ENCODE measurements around the gene SARS2. TPM values are rescaled to one million over a fixed set of nuclear protein-coding genes. Genes with fewer than 3 reads are reported as not detected.
"Not testable (repeated sequence)": the region's sequence is repeated elsewhere in the genome, so short reads cannot be mapped to it uniquely, and the experiment has no call there.

Gene SARS2
- polyA plus RNA-seq, 1 experiment = 26.1 TPM

DNA sequence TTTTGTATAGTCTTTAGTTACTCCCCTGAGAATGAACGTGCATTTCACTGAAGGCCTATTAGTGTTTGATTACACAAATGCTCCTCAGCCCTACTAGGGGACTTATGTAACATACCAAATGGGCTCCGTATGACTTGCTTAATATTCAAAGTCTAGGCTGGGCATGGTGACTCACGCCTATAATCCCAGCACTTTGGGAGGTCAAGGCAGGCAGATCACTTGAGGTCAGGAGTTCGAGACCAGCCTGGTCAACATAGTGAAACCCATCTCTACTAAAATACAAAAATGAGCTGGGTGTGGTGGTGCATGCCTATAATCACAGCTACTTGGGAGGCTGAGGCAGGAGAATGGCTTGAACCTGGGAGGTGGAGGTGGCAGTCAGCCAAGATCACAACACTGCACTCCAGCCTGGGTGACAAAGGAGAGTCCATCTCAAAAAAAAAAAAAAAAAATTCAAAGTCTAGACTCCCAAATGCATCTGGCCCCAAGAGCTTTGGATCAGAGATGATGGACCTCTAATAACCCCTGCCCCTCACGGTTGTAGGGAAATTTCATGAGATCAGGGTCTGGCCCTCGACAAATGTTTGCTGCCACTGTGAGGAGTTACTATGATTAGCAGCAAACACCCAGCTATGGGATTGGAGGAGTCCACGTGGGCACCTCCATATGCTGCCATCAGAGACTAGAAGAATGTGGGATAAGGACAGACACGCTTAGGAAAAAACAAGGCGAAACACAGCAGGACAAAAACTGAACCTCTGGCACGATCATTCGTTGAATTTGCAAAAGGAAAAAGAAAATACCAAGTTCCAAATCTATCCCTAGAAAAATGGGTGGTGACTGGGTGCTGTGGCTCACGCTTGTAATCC lies 40.3 kb upstream of the SARS2 start:
- no peak for DNase-seq (ENCODE audit: low read depth)
- TF ChIP-seq, protein P1, sequence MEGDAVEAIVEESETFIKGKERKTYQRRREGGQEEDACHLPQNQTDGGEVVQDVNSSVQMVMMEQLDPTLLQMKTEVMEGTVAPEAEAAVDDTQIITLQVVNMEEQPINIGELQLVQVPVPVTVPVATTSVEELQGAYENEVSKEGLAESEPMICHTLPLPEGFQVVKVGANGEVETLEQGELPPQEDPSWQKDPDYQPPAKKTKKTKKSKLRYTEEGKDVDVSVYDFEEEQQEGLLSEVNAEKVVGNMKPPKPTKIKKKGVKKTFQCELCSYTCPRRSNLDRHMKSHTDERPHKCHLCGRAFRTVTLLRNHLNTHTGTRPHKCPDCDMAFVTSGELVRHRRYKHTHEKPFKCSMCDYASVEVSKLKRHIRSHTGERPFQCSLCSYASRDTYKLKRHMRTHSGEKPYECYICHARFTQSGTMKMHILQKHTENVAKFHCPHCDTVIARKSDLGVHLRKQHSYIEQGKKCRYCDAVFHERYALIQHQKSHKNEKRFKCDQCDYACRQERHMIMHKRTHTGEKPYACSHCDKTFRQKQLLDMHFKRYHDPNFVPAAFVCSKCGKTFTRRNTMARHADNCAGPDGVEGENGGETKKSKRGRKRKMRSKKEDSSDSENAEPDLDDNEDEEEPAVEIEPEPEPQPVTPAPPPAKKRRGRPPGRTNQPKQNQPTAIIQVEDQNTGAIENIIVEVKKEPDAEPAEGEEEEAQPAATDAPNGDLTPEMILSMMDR (IDR thresholded peaks at IDR 0.05; ENCODE audit: insufficient read depth, low read depth, low read length) = no peak
- no peaks in the 10 kb centered on the region for H3K36me3 ChIP-seq (ENCODE audit: control insufficient read depth, insufficient read depth, low read length)
- no peak overlapping the region for H3K4me3 ChIP-seq (ENCODE audit: low read depth, low read length)
- H3K27me3 ChIP-seq (ENCODE audit: control insufficient read depth, insufficient read depth, low read length) = no peaks in the 10 kb centered on the region
- ChIA-PET POLR2A (no interaction called here), CTCF (interaction anchor here (0.6 to 2.4 kb wide), 3 partner anchors 9 to 40 kb away, joined by 3 to 10 read pairs (median 3); partner anchors contain the start of genes MRPS12 and SARS2)

- DNase-seq (ENCODE audit: low read depth); POLR2A ChIA-PET; H3K36me3 ChIP-seq (ENCODE audit: control insufficient read depth, insufficient read depth, low read length); H3K4me3 ChIP-seq (ENCODE audit: low read depth, low read length); H3K27me3 ChIP-seq (ENCODE audit: control insufficient read depth, insufficient read depth, low read length); CTCF ChIA-PET: not testable (repeated sequence)
Measured at GRCh38 chr19:38966149-38966548, 35.6 kb upstream of the SARS2 start.

GRCh38 chr19:38964738-38965137 lies 34.2 kb upstream of the SARS2 start:
- H3K4me3 ChIP-seq (ENCODE audit: low read depth, low read length) = no peak overlapping the region
- ChIA-PET CTCF (no interaction called here), POLR2A (no interaction called here)
- TF ChIP-seq, protein P1 (IDR thresholded peaks at IDR 0.05; ENCODE audit: insufficient read depth, low read depth, low read length) = no peak
- no peaks in the 10 kb centered on the region for H3K27me3 ChIP-seq (ENCODE audit: control insufficient read depth, insufficient read depth, low read length)
- DNase-seq (ENCODE audit: low read depth) = no peak
- no peaks in the 10 kb centered on the region for H3K36me3 ChIP-seq (ENCODE audit: control insufficient read depth, insufficient read depth, low read length)

DNA sequence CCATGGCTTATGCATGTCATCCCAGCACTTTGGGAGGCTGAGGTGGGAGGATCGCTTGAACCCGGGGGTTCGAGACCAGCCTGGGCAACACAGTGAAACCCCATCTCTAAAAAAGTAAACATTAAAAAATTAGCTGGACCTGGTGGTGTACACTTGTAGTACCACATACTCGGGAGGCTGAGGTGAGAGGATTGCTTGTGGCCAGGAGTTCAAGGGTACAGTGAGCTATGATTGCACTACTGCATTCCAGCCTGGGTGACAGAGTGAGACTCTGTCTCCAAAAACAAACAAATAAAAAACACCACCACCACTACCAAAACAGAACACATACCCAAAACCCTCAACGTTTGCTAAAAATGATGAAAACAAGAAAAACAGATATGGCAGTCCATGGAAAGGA lies 29.1 kb upstream of the SARS2 start:
- ChIA-PET POLR2A (no interaction called here), CTCF (interaction anchor here (0.9 kb wide), 1 partner anchor 113 kb away, joined by 3 read pairs; no protein-coding TSS in a partner anchor)
- DNase-seq (ENCODE audit: low read depth) = no peak
- H3K36me3 ChIP-seq (ENCODE audit: control insufficient read depth, insufficient read depth, low read length) = peaks cover 2% of the 10 kb centered on the region; the same call in 1 of the 2 replicates
- H3K4me3 ChIP-seq (ENCODE audit: low read depth, low read length) = no peak overlapping the region
- TF ChIP-seq, protein P1 (IDR thresholded peaks at IDR 0.05; ENCODE audit: insufficient read depth, low read depth, low read length) = no peak
- no peaks in the 10 kb centered on the region for H3K27me3 ChIP-seq (ENCODE audit: control insufficient read depth, insufficient read depth, low read length)

GRCh38 chr19:38958301-38958700 lies 27.7 kb upstream of the SARS2 start:
- POLR2A ChIA-PET = no interaction called here
- CTCF ChIA-PET = no interaction called here
- peaks cover 4% of the 10 kb centered on the region for H3K36me3 ChIP-seq (ENCODE audit: control insufficient read depth, insufficient read depth, low read length)
- no peaks in the 10 kb centered on the region for H3K27me3 ChIP-seq (ENCODE audit: control insufficient read depth, insufficient read depth, low read length)
- TF ChIP-seq, protein P1 (IDR thresholded peaks at IDR 0.05; ENCODE audit: insufficient read depth, low read depth, low read length) = no peak
- DNase-seq (ENCODE audit: low read depth) = no peak
- H3K4me3 ChIP-seq (ENCODE audit: low read depth, low read length) = no peak overlapping the region

Data from BJ (cell line).